ENCODE data around the gene SECISBP2.

The SECISBP2 gene

GRCh38 chr9:89376286-89376685, 58.0 kb downstream of the SECISBP2 start:
- Mint-ChIP-seq H3K4me3 (no peak overlapping the region), H3K36me3 (ENCODE audit: low read depth) (peaks cover 33% of the 10 kb centered on the region), H3K27me3 (ENCODE audit: low read depth, poor library complexity) (no peaks in the 10 kb centered on the region), H3K4me1 (peaks cover 42% of the 10 kb centered on the region), H3K9me3 (no peaks in the 10 kb centered on the region), H3K27ac (peak overlapping the region; percentile 94)
- no peak for DNase-seq
- TF ChIP-seq CTCF (IDR thresholded peaks at IDR 0.05): no peak

- H3K4me3 Mint-ChIP-seq: no peak overlapping the region
- no peaks in the 10 kb centered on the region for H3K27me3 Mint-ChIP-seq (ENCODE audit: low read depth, poor library complexity)
- TF ChIP-seq CTCF (IDR thresholded peaks at IDR 0.05): no peak
- no peak for DNase-seq
- no peak overlapping the region for H3K27ac Mint-ChIP-seq
- H3K9me3 Mint-ChIP-seq: no peaks in the 10 kb centered on the region
- H3K36me3 Mint-ChIP-seq (ENCODE audit: low read depth): peaks cover 33% of the 10 kb centered on the region
- H3K4me1 Mint-ChIP-seq: peaks cover 48% of the 10 kb centered on the region
Measured at GRCh38 chr9:89376741-89377351, 58.5 kb downstream of the SECISBP2 start.

- H3K9me3 Mint-ChIP-seq: no peaks in the 10 kb centered on the region
- peaks cover 53% of the 10 kb centered on the region for H3K4me1 Mint-ChIP-seq
- H3K36me3 Mint-ChIP-seq (ENCODE audit: low read depth): peaks cover 33% of the 10 kb centered on the region
- peak overlapping the region; percentile 54 for H3K27ac Mint-ChIP-seq
- H3K4me3 Mint-ChIP-seq: no peak overlapping the region
- no peaks in the 10 kb centered on the region for H3K27me3 Mint-ChIP-seq (ENCODE audit: low read depth, poor library complexity)
- DNase-seq: no peak
- no peak for TF ChIP-seq CTCF (IDR thresholded peaks at IDR 0.05)
Measured at GRCh38 chr9:89377411-89377810, 59.1 kb downstream of the SECISBP2 start.

- H3K27ac Mint-ChIP-seq: peak overlapping the region; percentile 33
- peaks cover 62% of the 10 kb centered on the region for H3K4me1 Mint-ChIP-seq
- H3K36me3 Mint-ChIP-seq (ENCODE audit: low read depth): peaks cover 38% of the 10 kb centered on the region
- H3K9me3 Mint-ChIP-seq: no peaks in the 10 kb centered on the region
- TF ChIP-seq CTCF (IDR thresholded peaks at IDR 0.05): no peak
- no peak overlapping the region for H3K4me3 Mint-ChIP-seq
- DNase-seq: no peak
- peaks cover 7% of the 10 kb centered on the region for H3K27me3 Mint-ChIP-seq (ENCODE audit: low read depth, poor library complexity)
Measured at GRCh38 chr9:89378541-89378940, 60.2 kb downstream of the SECISBP2 start.

GRCh38 chr9:89379031-89379430, 60.7 kb downstream of the SECISBP2 start:
- Mint-ChIP-seq H3K4me1 (peaks cover 67% of the 10 kb centered on the region), H3K9me3 (no peaks in the 10 kb centered on the region), H3K4me3 (no peak overlapping the region), H3K27ac (peak overlapping the region; percentile 33), H3K27me3 (ENCODE audit: low read depth, poor library complexity) (peaks cover 7% of the 10 kb centered on the region), H3K36me3 (ENCODE audit: low read depth) (peaks cover 43% of the 10 kb centered on the region)
- DNase-seq: no peak
- TF ChIP-seq CTCF (IDR thresholded peaks at IDR 0.05): no peak

GRCh38 chr9:89379508-89380115, 61.3 kb downstream of the SECISBP2 start:
- Mint-ChIP-seq H3K4me1 (peaks cover 71% of the 10 kb centered on the region), H3K27ac (no peak overlapping the region), H3K27me3 (ENCODE audit: low read depth, poor library complexity) (peaks cover 7% of the 10 kb centered on the region), H3K36me3 (ENCODE audit: low read depth) (peaks cover 47% of the 10 kb centered on the region), H3K4me3 (no peak overlapping the region), H3K9me3 (no peaks in the 10 kb centered on the region)
- DNase-seq: no peak
- no peak for TF ChIP-seq CTCF (IDR thresholded peaks at IDR 0.05)

All from nephron progenitor cell (in vitro differentiated cells).